ENCODE measurements around the gene CBX3.
A peak's percentile ranks its signal among the peaks of the same experiment; 100 is the strongest.
"Not testable (repeated sequence)": the region's sequence is repeated elsewhere in the genome, so short reads cannot be mapped to it uniquely, and the experiment has no call there.

Gene CBX3

GRCh38 chr7:26200444-26201246 is 900 bp upstream of the CBX3 start, which contains the start of gene HNRNPA2B1:
HNRNPA2B1 (minus strand) TSS chr7:26200746; CDS start chr7:26200577, 169 bp downstream.
- peak; percentile 67 to 99 (median 96) for DNase-seq

GRCh38 chr7:26202019-26202990 is 760 bp downstream of the CBX3 start:
- DNase-seq = peak in 44 of 58 donors; percentile 9 to 82 (median 63)

DNA sequence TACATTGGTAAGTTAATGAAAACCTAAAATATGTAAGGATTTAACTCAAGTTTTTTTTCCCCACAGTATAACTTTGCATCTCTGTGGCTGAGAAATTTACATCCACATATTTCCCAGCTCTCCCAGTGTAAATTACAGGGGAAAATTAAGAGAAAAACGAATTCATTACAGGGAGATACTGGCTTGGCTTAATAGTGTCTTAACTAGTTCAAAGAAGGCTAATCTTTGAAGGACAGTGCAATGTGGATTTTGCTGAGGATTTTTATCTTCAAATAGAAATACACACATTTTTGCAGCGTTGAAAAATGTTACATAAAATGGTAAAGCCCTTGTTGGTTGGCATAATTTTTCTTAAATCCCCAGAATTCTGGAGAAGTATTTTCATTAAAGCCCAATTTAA is 1.5 kb downstream of the CBX3 start:
- no peak for DNase-seq

- DNase-seq = no peak
Observed at GRCh38 chr7:26208040-26208439, 6.5 kb downstream of the CBX3 start.

DNA sequence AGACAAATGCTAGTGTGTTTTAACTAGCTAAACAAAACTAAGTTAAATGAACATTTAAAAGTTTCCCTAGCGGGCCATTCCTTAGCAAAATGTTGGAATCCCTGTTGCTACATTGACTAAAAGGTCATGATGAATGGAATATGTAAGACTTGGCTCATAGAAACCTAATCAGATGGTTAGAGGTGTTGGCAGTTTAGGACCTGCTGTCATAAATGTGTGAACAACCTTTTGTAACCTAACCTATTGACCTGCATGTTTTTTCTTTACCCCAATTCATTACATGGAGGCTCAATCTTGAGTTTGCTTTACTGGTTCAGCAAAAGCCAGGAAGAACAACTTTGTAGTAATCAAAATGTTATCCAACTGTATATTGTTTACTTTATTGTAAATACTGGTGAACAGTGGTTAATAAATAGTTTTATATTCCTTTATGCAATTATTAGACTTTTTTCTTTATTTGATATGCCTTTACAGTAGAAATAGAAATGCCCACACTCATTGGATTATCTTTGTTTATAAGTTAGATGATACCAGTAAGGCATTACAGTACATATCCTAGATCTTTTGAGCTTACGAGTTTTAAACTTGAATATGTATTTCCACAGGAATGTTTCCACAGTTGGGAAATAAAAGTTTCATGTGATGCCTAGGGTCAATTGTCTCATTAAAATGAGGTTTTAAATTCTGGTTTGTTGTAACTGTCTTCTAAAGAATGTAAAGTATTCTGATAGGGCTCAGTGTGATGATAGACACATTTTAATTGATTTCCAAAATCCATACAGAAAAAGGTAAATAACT is 11.6 kb downstream of the CBX3 start:
- DNase-seq = no peak

- no peak for DNase-seq
Observed at GRCh38 chr7:26213807-26214515, 12.4 kb downstream of the CBX3 start.

DNA sequence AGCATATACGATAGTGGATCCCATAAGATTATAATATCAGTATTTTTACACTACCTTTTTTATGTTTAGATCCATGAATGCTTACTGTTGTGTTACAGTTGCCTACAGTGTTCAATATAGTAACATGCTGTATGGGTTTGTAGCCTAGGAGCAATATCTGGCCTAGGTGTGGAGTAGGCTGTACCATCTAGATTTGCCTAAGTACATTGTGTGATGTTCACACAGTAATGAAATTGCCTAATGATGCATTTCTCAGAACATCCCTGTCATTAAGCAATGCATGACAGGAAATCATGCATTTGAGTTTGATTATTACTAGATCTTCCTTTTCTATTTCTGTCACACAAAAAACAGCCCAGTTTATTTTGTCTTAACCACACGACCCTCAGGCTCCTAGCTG is 14.5 kb downstream of the CBX3 start:
- DNase-seq = no peak

DNA sequence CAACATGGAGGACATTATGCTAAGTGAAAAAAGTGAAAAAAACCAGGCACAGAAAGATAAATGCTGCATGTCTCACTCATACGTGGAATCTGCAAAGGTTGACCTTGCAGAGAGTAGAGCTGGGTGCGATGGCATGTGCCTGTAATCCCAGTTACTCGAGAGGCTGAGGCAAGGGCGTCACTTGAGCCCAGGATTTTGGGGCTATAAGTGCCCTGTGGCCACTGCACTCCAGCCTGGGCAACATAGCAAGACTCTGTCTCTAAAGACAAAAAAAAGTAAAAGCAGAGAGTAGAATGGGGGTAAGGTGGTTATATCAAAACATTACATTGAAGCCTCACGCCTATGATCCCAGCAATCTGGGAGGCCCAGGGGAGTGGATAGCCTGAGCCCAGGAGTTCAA is 22.8 kb downstream of the CBX3 start:
- DNase-seq = no peak

DNA sequence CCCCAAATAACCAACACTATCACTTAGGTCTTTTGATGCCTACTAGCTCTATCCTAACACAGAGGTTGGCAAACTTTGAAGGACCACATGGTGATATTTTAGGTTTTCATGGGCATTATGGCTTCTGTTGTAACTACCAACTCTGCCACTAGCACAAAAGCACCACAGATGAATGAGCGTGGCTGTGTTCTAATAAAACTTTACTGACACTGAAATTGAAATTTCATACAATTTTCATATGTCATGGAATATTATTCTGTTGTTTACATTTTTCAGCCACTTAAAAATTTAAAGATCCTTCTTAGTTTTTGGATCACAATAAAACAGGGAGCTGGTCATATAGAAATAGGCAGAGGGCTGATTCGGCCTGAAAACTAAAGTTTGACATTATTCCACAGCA is 26.4 kb downstream of the CBX3 start:
- no peak for DNase-seq

DNA sequence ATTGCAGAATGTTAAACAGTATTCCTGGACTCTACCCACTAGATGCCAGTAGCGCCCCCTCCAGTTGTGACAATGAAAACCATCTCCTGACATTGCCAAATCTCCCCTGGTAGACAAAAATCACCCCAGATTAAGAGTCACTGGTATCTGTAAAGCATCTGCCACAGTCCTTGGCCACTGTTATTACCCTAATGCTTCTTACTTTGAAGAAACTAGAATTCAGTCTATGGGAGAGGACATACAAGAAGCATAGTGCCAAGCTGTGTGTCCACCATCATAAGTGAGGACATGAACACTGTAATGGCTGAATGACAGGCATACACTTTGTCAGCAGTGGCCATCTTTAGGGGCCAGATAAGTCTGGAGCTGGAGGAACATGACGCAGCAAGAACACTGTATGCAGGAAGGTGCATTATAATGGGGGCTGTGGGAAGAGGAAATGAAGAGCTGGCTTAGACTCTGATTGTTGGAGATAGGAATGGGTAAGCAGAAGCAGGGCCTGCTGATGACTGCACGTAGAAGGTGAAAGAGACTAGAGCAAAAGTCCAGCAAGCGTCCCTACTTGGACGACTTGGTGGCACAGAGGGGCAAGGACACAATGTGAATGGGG is 32.5 kb downstream of the CBX3 start:
- DNase-seq = no peak

GRCh38 chr7:26237035-26237807 is 35.7 kb downstream of the CBX3 start:
- peak in 9 of 58 donors; percentile 0 to 35 (median 5) for DNase-seq

DNA sequence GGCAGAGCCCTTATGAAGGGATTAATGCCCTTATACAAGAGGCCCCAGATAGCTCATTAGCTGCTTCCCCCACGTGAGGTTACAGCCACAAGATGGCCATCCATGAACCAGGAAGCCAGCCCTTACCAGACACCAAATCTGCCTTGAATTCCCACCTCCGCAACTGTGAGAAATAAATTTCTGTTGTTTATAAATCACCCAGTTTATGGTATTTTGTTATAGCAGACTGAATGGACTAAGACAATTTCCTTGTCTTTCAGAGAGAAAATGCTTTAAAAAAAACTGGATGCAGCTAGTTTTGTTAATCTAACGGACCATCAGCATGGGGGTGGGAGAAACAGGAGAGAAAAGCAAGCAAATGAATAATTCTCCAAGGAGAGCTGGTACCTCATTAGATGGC is 36.5 kb downstream of the CBX3 start:
- no peak for DNase-seq

DNA sequence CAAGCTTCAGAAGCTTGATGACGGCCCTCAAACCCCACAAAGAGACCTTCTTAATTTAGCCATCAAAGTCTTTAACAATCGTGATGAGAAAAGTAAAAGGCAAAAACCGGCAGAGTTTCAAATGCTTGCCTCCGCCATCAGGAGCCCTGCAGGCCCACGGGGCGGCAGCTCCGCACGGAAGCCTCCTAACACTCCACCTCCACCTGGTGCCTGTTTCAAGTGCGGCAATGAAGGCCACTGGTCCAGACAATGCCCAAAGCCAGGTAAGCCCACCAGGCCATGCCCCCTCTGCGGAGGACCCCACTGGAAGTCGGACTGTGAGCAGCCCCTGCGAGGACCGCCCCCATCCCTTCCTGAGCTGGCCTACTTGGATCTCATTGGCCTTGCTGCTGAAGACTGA is 43.6 kb downstream of the CBX3 start:
- DNase-seq = no peak

- DNase-seq = no peak
Observed at GRCh38 chr7:26250239-26250638, 48.7 kb downstream of the CBX3 start.

GRCh38 chr7:26261866-26262265 is 60.3 kb downstream of the CBX3 start:
- not testable (repeated sequence) for DNase-seq
